ENCODE measurements around the gene MBD3L1.

The MBD3L1 gene

GRCh38 chr19:8877854-8878705 is 45.9 kb downstream of the MBD3L1 start:
- no peak for TF ChIP-seq CTCF (IDR thresholded peaks at IDR 0.05)
- Histone ChIP-seq H3K27ac (no peak overlapping the region), H3K4me3 (no peak overlapping the region)
- no peak for DNase-seq (ENCODE audit: low spot score)

GRCh38 chr19:8880868-8881488 is 48.8 kb downstream of the MBD3L1 start:
- Histone ChIP-seq H3K27ac (no peak overlapping the region), H3K4me3 (no peak overlapping the region)
- DNase-seq (ENCODE audit: low spot score): no peak
- TF ChIP-seq CTCF (IDR thresholded peaks at IDR 0.05): no peak

- H3K4me3 ChIP-seq: no peak overlapping the region
- no peak for DNase-seq (ENCODE audit: low spot score)
- H3K27ac ChIP-seq: no peak overlapping the region
- TF ChIP-seq CTCF (IDR thresholded peaks at IDR 0.05): no peak
Measured at GRCh38 chr19:8881512-8881911, 49.3 kb downstream of the MBD3L1 start.

GRCh38 chr19:8884416-8884815 is 52.2 kb downstream of the MBD3L1 start:
- no peak overlapping the region for H3K4me3 ChIP-seq
- no peak for TF ChIP-seq CTCF (IDR thresholded peaks at IDR 0.05)
- H3K27ac ChIP-seq: no peak overlapping the region
- DNase-seq (ENCODE audit: low spot score): no peak

GRCh38 chr19:8887364-8887763 is 55.2 kb downstream of the MBD3L1 start:
- DNase-seq (ENCODE audit: low spot score): no peak
- TF ChIP-seq CTCF (IDR thresholded peaks at IDR 0.05): no peak
- no peak overlapping the region for H3K27ac ChIP-seq
- no peak overlapping the region for H3K4me3 ChIP-seq

GRCh38 chr19:8890260-8890659 is 58.1 kb downstream of the MBD3L1 start:
- TF ChIP-seq CTCF (IDR thresholded peaks at IDR 0.05): no peak
- DNase-seq (ENCODE audit: low spot score): no peak
- Histone ChIP-seq H3K4me3 (no peak overlapping the region), H3K27ac (no peak overlapping the region)
